GM19099 (cell line): ENCODE data around the gene MGAT5.

Experiments
- POLR2A ChIP-seq: IDR thresholded peaks from 3 replicates; pipeline ENCODE4 v1.6.1; 2011; ENCODE audit warnings: low read depth; ENCODE audit not compliant: insufficient read length; ENCODE audit errors: extremely low read depth

The MGAT5 gene

DNA sequence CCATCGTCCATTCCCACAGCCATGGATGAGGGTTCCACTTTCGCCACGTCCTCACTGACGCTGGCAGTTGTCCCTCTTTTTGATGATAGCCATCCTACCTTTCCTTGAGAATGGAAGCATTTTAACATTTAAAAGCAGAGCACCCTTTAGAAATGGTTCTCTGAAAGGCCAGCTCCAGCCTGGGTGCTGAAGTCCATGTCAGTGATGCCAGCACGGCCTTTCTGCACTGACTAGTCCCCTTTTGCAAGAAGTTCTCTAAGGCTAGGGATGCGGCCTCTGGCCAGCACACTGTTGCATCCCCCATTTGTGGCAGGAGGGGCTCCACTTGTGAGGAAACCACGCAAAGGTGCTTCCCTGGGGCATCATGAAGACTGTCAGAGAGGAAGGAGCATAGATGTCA, 203.5 kb downstream of the MGAT5 start:
- TF ChIP-seq POLR2A: no peak

DNA sequence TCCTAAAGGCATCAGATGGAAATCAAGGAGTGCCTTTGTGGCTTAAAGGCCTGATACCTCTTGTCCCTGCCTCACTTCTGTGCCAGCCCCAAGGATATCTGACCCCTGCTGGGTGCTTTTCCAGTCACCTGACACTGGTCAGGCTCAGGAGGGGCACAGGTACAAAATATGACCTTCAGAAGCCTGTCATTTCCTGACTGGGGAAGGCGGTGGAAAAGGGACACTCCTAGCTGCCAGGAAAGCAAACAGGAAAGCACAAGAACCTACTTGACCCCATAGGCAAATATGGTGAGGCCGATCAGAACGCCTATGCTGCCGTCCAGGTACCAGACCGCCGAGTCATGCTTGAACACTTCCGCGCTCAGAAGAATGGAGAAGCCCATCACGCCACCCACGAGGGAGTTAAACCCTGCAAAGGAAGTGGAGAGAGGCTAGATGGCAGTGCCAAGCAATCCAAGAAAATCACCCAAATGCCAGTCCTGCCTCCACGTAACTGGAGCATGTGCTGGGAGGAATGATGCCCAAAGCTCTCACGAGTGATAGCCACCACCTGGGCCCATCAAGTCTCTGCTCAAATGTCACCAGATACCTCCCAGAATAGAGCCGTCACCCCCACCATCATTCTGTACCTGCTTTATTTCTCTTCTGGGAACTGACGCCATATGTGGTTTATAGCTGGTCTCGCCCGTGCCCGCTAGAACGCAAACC, 204.0 kb downstream of the MGAT5 start:
- TF ChIP-seq POLR2A: no peak

DNA sequence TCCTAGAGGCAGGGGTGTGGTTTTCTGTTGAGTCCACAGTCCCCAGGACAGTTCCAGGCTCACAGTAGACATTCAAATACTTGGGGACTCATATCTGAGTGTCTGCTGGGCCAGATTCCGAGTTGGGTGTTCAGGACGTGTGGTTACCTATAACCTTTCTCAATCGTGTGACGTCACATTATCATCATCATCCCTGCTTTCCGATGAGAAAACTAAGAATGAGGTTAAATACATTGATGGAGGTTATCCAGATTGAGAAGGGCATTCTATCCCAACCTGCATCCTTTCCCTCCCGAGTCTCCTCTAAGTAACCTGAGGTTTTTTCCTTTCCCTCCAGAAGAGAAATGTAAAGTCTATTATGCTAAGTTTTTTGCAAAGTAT, 204.6 kb downstream of the MGAT5 start:
- no peak for TF ChIP-seq POLR2A

DNA sequence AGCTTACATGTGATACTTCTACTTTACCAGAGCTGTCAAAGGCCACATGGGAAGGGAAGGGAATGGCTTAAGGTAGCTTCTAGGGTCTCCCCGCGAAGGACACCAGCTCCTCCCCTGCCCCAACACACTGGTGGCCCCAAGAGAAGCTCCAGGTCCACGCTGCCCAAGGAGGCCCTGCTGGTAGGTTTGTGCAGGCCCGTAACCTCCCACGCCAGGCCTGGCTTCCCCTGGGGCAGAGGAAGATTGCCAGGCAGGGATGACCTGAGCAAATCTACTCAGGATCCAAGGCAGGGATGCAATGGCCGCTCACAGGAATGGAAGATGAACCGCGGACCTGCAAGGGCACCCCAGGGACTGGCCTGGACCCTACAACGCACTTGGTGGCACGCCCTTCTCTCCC, 205.1 kb downstream of the MGAT5 start:
- TF ChIP-seq POLR2A: no peak

DNA sequence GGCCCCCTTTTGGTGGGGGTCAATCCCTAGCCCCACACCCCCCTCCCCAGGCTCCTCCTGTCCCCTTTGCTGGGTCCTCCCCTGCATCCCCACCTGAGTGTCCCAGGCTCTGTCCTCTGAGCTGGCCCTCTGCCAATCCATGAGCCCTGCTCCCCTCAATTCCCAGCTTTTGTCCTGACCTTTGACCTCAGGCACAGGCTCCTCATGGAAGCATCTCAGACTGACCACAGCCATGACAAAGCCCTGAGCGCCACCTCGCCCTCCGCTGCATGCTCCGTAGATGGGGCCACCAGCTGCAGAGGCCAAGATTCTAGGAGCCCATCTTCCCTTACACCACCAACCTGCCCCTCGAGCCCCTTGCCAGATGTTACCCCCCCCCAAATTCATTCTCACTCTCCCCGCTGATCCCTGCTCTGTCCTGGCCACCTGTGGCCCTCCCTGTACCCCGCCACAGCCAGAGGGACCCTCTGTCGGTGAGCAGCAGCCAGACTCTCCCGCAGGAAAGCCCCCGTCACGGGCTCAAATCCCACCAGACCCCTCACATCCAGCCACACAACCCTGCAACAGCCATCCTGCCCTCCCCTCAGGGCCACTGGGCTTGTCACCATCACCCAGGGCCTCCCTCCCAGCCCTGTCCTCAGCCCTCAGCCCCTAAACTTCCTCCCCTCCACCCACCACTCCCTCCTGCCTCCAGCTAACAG, 206.0 kb downstream of the MGAT5 start:
- TF ChIP-seq POLR2A: no peak

GRCh38 chr2:134460583-134460998, 206.7 kb downstream of the MGAT5 start:
- TF ChIP-seq POLR2A: no peak

- no peak for TF ChIP-seq POLR2A
Observed at GRCh38 chr2:134461511-134461910, 207.6 kb downstream of the MGAT5 start.

GRCh38 chr2:134462275-134462674, 208.4 kb downstream of the MGAT5 start:
- TF ChIP-seq POLR2A: no peak

GRCh38 chr2:134462791-134463698, 209.2 kb downstream of the MGAT5 start:
- TF ChIP-seq POLR2A: no peak

DNA sequence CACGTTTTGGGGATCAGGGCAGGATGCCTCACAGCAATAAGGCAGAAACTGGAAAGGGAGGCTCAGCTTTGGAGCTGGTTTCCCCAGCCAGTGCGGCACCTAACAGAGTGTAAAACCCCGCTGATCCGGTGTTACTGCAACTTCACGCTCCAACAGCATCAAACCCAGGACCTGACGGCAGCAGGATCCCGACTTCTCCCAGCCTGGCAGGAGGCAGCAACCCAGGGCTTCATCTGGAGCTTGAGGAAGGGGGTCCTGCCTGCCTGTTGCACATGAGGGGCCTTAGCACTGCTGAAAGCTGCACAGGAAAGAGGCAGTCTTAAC, 209.8 kb downstream of the MGAT5 start:
- TF ChIP-seq POLR2A: no peak

DNA sequence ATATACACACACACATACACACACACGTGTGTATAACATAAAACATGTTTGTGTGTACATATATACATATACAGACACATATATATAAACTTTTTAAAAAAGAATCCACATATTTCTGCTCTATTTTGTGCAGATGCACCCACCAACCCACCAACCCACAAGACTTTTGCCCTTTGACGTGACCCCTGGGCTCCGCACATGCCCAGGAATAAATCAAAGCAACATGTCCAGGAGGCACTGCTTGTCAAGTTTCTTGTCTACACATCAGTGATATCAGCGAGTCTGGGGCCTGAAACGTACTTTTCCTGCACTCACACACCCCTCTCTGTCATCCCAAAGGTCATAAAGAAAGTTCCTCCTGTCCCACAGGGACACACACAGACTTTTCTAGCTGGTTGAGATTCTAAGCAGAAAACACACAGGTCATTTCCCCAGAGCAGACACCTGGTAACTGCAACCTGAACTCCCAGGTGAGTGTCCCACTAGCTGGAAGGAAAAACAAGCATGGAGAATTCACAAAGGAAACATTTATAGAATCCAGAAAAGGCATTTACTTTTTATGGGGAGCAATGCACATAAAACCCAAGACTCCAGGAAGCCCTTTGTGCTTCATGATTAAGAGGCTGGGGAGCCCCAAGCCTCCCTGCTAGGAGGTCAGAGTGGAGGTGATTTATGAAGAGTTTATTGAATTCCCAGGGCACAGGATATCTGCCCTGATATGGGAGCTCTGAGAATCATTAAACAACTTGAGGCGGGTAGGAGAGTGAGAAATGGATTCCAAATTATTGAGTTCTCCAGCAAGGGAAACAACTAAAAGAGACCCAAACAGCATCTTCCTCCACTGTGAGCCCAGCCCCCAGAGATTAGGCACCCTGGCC, 211.6 kb downstream of the MGAT5 start:
- TF ChIP-seq POLR2A: no peak

DNA sequence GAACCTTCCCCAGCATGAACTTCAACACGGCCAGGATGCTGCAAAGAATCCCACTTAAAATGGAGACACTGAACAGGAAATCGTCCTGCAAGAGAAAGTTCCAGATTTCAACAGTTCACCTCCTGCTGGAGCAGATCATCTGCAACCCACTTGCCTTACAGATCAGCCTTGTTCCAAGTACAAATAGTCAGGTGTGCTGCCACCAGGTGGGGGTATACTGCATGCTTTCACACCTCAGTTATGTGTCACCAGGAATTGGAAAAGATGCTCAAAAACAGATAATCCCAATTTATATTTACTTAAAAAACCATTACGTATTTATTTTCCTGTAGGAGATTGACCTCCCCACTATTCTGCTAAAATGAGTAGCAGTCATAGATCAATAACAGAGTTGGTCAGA, 212.3 kb downstream of the MGAT5 start:
- no peak for TF ChIP-seq POLR2A

DNA sequence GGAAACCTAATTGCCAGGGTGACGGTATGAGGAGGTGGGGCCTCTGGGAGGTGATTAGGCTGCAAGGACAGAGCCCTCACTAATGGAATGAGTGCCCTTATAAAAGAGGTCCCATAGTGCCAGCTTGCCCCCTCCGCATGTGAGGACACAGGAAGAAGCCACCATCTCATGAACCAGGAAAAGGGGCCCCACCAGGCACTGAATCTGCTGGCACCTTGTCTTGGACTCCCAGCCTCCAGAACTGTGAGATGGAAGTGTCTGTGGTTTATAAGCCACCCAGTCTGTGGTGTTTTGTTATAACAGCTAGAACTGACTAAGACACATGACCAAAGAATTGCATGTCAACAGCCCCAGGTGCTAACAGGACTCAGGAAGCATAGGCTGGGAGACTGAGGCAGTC, 214.3 kb downstream of the MGAT5 start:
- TF ChIP-seq POLR2A: no peak

GRCh38 chr2:134468776-134469175, 214.9 kb downstream of the MGAT5 start:
- no peak for TF ChIP-seq POLR2A
